ENCODE measurements around the gene CSN2.

DNA sequence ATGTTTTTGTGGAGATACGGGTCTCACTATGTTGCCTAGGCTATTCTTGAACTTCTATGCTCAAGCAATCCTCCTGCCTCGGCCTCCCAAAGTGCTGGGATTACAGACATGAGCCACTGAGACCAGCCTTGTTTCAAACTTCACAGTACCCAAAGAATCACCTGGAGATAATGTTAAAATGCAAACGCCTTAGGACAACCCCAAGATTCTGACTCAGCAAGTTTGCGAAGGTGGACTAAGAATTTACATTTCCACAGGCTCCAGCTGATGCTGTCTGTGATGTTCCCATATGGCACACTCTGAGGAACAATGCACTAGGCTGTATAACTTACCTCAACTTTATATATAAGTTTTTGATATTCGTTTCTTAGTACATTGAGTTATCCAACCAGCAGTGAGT lies 29.3 kb upstream of the CSN2 start:
- TF ChIP-seq, protein P1, sequence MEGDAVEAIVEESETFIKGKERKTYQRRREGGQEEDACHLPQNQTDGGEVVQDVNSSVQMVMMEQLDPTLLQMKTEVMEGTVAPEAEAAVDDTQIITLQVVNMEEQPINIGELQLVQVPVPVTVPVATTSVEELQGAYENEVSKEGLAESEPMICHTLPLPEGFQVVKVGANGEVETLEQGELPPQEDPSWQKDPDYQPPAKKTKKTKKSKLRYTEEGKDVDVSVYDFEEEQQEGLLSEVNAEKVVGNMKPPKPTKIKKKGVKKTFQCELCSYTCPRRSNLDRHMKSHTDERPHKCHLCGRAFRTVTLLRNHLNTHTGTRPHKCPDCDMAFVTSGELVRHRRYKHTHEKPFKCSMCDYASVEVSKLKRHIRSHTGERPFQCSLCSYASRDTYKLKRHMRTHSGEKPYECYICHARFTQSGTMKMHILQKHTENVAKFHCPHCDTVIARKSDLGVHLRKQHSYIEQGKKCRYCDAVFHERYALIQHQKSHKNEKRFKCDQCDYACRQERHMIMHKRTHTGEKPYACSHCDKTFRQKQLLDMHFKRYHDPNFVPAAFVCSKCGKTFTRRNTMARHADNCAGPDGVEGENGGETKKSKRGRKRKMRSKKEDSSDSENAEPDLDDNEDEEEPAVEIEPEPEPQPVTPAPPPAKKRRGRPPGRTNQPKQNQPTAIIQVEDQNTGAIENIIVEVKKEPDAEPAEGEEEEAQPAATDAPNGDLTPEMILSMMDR (IDR thresholded peaks at IDR 0.05) = no peak
- no peak for TF ChIP-seq POLR2A (IDR thresholded peaks at IDR 0.05)

All from esophagus squamous epithelium (tissue), 4 donors.